Head of caudate nucleus (tissue), 42 donors: ENCODE results near the gene CAMSAP3.

ENCODE experiments used
- DNase-seq, 42 donors: peaks; one replicate each; pipeline versions ENCODE4 v3.0.0 to v3.0.0-alpha.2; 2020 to 2021; ENCODE audit warnings: mixed read lengths in 7 of 42
- intact Hi-C: fragments of 100-400 bp; cut with DNase I; formaldehyde crosslinking; loops from one replicate; pipeline ENCODE4 v1.15.0; 2022

Gene CAMSAP3

DNA sequence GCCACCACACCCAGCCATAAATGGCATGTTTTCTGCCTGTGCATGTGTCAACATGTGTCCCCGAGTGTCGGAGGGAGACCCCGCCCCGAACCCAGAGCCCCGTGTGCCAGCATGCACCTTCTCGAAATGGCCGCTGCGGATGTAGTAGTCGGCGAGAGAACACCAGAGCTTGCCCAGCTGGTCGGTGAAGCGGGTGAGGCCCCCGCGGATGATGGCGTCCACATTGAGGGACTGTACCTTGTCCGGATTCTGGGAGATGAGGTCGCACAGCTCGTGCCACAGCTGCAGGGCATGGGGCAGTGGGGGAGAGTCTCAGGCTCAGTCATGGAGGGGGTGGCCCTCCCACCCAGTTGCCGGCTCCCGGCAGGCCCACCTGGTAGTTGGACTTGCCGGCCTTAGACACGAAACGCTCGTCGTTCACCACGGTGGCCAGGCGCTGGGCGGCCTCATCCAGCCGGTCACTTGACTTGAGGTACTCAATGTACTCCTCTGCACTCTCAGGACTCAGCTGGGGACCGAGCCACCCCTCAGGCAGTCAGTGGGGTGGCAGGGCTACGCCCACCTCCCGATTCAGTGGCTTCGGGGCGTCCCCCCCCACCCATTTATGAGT, 30.2 kb downstream of the CAMSAP3 start:
- intact Hi-C loops, result no loop called here
- DNase-seq, result no peak

DNA sequence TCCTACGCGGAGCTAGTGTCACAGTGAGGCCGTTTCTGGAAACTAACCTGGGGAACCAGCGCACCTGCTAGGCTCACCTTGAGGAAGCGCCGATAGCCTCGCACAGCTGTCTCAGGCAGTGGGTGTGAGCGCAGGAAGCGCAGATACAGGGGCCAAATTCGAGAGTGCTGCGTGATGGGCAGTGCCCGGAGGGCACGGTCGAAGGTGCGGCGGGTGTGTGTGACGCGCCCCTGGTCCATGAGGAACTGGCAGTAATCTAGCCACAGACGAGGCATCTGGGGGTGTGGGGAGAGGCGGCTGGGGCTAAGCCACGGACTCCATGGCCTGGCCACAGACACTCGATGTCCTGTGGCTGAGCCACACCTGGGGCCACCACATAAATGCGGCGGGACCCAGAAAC, 31.5 kb downstream of the CAMSAP3 start:
- intact Hi-C loops, result no loop called here

DNA sequence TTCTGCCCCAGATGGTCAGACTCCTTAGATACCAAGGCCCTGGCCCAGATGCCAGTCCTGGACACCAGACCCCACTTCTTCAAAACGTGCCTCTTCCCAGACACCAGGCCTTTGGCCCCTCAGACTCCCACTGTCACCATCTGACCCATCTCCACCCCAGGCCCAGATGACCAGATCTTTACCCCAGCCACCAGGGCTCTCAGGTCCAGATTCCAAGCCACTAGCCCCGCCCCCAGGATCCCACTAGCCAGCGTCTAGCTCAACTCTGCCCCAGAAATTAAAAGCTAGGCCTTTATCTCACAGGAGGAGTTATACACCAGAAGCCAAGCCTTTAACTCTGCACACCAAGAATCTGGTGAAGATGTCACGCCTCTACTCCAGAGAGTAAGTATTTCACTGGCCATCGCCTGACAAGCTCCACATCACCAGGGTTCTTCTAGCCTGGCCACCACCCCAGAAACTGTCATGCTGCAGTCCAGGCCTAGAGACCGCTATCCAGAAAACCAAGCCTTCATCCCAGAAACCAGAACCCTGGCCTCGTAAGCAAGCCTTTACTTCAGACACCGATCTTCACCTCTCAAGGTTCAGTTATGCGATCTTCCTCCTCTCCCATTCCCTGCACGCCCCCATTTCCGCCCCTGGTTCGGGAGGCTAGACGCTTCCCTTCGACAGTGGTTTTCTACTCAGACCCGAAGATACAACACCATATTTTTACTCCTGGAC, 33.1 kb downstream of the CAMSAP3 start:
- DNase-seq, result no peak
- intact Hi-C loops, result no loop called here

More for the DNA sequence above, 31.5 kb downstream of the CAMSAP3 start:
- no peak for DNase-seq

DNA sequence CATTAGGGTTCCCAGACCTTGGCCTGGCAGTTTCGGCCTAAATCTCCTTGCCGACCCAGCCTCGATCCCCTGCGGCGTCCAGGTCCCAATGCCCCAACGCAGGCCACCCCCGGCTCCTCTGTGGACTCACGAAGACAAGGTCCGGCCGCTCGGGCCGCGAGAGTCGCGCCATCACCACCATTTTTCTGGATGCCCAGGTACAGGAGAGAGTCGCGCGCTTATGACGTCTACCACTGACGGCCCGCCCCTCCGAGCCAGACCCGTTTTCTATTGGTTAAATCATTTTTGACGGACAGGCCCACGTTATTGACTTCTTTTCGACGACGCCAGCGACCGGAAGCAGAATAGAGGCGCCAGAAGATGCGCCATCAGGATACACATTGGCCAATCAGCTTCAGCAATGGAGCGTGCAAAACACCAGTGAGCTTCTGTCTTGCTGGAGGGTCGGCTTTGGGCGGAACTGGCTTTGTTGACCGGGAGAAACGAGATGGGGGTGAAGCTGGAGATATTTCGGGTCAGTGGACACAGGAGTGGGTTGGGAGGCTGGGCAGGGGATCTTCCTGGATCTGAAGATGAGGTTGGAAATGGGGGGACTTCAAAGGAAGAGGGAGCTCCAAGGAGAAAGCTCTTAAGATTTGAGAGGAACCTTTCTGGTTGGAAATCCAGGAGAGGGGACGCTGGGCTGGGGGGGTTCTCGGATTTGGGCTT, 33.8 kb downstream of the CAMSAP3 start, which contains the start of the genes PET100 and XAB2:
Gene PET100, plus strand, starts transcription at position 447 of the 708 bp plus-strand sequence. Its CDS starts 41 bp downstream, at position 488.
Gene XAB2, minus strand, starts transcription at position 199 of the 708 bp plus-strand sequence. Its CDS starts 18 bp downstream, at position 181.
- DNase-seq, result peak; percentile 93 to 99 (median 98)
- intact Hi-C loops, result no loop called here

DNA sequence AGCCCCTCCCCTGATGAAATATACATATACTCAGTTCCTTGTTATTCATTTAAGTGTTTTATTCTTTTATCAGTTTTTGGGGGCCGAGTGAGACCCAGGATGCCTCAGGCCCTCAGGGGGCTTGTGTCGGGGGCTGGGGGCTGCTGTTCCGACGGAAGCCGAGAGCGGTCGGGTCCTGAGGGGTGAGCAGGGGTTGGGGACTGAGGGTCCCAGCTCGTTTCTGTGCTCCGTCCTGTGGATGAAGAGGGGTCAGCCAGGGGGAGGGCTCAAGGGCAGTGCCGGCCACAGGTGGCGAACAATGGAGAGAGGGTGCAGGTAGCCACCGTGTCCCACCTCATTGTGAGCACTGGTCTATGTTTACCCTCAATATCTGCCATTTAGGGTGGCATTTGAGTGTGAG, 35.9 kb downstream of the CAMSAP3 start:
- intact Hi-C loops, result no loop called here

DNA sequence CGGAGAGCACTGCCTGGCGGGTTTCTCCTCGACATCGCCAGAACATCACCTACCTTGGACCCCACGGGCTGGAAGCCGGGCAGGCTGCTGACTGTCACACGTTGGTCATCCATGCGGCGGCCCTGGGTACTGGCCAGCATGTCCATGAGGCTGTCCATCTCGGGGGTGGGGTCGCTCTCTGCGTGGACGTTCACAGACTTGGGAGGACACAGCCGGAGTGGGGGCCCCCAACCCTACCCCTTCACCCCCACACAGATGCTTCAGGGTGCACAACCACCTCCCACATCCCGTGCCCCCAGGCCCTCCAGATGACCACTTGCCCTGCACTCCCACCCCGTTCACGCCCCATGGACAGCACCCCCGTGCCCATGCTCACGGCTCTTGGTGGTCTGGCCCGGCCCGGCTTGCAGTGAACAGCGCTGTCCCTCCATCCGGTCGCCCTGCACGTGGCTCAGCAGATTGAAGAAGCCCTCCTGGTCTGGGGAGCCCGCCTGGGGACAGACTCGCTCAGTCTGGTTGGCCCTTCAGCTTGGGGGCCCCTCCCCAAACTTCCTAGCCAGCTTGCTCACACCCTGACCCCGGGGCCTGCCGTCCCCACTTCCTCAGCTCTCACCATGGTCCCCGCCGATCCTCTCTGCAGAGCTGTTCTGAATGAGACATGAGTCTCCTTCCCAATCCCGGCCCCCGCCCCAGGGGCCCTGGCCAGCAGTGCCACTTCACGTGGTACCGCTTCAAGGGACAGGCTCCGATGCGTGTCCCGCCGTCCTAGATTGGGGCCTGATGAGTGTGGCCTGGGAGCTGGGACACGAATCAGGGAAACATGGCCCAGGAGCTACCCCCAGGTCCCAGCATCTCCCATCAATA, 36.9 kb downstream of the CAMSAP3 start:
- intact Hi-C loops, result no loop called here
- DNase-seq, result no peak

More for the DNA sequence above, 35.9 kb downstream of the CAMSAP3 start:
- DNase-seq, result no peak

DNA sequence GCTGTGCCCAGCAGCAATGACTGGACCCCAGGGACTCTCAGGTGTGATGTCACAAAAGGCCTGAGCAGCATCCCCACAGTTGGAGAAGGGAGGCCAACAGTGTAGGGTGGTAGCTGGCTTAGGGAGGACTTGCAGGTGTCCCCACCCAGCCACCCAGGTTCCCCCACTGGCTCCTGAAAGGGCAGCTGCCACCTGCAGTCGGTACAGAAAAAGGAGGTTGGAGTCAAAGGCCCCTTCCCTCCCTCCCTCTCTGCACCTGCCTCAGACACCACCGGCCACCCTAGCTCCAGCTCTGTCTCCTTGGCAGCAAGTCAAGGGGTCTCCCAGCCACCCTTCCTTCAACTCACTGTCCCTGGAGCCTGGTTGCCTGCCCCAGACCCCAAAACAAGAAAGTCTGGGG, 38.0 kb downstream of the CAMSAP3 start, which contains the start of gene PCP2:
Gene PCP2, minus strand, starts transcription at position 22 of the 400 bp plus-strand sequence. CDS start 262 bp downstream, outside the sequence.
- intact Hi-C loops, result no loop called here

DNA sequence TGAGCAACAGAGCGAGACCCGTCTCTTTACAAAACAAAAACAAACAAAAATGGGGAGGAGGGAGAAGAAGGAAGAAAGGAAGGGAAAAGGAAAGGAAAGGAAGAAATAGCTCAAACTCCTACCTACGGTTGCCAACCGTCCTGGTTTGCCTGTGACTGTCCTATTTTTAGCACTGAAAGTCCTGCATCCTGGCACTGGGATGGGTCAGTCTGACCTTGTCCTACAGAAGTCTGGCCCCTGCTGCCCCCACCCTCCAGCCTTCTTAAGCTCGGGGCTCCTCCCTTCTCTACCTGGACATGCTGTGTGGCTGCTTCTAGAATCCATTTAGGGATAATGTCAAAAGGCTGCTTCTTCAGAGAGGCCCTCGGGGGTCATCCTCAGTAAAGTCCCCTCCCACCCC, 40.0 kb downstream of the CAMSAP3 start:
- intact Hi-C loops, result no loop called here

More for the DNA sequence above, 38.0 kb downstream of the CAMSAP3 start, which contains the start of gene PCP2:
- no peak for DNase-seq

DNA sequence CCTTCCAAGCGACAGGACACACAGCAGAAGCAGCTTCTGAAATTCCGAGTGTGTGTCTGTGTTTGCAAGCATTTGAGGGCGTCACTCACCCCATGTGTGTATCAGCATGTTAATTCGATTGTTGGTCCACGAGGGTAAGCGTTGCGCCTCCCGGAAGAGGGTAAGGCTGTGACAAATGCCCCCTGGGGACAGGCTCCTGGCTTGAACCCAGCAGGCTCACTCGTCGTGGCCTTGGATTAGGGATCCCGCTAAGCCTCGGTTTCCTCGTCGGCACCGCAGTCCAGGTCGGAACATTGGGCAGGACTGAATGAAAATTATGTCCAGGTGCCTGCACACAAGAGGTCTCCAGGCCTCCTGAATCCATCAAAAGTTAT, 40.6 kb downstream of the CAMSAP3 start:
- intact Hi-C loops, result no loop called here
- no peak for DNase-seq

More for the DNA sequence above, 40.0 kb downstream of the CAMSAP3 start:
- no peak for DNase-seq

DNA sequence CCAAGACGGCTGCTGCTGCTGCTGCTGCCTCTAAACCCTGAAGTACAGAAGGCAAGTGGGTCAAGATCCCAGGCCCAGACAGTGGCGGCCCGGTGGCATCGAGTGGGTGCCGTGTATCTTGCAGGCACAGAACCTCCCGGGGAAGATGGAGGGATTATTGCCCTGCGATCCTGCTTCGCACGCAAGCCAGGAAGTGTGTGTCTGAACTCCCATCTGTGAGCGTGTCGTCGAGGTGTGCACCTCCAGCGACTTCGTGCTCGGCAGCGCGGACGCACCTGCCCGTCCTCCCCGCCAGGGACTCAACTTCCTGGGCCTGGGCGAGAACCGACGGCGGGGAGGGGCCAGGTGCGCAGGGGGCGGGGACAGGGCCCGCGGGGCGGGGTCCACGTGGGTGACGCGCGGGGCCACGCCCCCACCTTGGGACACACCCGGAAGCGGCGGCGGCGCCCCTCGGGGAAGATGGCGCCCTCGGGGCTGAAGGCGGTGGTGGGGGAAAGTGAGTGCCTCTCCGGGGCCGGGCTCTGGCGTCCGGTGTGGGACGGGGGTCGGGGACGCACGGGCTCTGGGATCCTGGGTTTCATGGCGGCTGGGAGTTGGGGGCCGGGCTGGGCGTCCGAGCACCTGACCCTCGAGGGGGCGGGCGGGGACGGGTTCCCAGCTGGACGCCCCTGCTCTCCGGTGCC, 41.2 kb downstream of the CAMSAP3 start, which contains the start of gene STXBP2:
Gene STXBP2, plus strand, starts transcription at position 420 of the 683 bp plus-strand sequence. Its CDS starts 40 bp downstream, at position 460.
- intact Hi-C loops, result no loop called here
- peak in 25 of 42 donors; percentile 19 to 67 (median 40) for DNase-seq

DNA sequence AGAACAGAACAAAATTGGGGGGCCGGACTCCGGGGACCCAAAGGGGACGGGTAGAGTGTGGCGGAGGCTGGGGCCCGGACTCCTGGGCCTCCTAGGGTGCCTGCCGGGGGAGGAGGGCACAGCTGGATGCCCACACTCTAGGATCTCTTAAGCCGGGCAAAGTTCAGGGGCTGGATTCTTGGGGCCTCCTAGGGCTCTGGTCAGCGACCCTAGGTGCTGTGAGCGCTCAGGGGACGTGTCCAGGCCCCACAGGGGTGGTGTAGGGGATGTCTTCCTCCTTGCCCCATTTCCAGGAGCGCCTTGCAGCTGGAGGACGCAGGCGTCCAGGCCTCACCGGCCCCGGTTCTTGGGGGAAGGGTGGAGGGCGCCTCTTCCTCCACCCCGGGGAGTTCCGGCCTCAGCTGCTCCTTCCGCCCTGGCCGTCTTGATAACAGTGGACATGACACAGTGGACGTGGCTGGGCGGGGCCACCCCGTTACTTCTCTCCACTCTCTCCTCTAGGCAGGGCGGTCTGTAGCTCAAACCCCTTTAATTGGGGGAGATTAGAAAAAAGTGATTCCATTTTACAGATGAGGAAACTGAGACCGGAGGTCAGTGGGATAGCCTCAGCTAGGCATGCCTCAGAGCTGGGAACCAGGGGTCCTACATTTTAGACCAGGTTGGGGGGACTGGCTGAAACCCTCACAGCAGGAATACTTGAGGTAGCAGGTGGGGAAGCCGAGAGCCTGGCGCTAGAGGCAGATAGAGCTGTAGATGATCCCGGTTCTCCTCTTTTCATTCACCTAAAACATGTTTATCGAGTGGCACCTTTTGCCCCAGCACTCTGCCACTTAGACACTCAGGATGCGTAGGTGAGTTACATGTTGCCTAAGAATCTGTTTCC, 42.0 kb downstream of the CAMSAP3 start:
- peak in 10 of 42 donors; percentile 20 to 57 (median 34) for DNase-seq
- intact Hi-C loops, result no loop called here

DNA sequence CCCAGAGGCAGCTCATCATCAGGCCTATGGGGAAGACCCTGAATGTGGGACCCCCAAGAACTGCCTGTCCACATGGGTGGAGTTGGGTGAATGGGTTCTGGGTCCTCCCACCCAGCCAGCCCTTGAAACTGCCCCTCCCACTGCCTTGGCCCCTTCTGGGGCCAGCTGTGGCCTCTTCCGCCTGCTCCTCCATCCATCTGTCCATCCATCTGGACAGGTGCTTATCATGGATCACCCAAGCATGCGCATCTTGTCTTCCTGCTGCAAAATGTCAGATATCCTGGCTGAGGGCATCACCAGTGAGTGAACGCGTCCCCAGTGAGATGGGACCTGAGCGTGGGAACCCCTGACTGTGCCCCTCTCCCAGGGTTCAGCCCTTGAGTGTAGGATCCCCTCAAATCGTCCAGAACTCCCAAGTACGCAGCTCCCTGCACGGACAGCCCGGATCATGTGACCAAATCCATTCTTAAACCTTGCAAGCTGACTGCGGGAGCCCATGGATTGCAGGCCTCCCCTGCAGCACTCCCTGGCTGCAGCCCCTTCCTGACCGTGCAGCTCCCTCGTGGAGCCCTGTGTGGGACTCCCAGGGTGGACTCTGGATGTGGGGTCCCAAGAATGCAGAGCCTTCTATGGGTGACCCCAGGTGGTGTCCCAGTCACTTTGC, 43.3 kb downstream of the CAMSAP3 start:
- no peak for DNase-seq
- intact Hi-C loops, result no loop called here

DNA sequence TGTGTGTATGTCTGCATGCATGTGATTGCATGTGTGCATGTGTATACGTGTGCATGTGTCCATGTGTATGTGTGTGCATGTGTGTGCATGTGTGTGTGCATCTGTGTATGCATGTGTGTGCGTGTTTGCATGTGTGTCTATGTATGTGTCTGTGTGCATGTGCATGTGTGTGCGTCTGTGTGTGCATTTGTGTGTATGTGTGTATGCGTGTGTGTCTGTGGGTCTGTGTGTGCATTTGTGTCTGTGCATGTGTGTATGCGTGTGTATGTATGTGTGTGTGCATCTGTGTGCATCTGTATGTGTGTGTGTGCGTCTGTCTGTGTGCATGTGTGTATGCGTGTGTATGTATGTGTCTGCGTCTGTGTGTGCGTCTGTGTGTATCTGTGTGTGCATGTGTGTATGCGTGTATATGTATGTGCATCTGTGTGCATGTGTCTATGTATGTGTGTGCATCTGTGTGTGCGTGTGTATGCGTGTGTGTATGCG, 44.2 kb downstream of the CAMSAP3 start:
- intact Hi-C loops, result no loop called here
- DNase-seq, result no peak

DNA sequence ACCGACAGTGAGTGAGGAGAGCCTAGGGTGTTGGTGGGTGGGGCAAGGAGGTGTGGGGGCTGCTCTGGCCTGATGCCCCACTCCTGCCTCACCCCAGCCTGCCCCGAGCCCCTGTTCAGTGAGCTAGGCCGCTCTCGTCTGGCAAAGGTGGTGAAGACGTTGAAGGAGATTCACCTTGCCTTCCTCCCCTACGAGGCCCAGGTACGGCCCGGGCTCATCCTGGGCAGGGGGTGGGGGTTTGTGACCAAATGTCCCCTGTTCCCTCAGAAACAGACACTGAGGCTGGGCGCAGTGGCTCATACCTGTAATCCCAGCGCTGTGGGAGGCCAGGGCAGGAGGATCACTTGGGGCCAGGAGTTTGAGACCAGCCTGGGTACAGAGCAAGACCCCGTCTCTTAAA, 45.1 kb downstream of the CAMSAP3 start:
- DNase-seq, result no peak
- intact Hi-C loops, result no loop called here

DNA sequence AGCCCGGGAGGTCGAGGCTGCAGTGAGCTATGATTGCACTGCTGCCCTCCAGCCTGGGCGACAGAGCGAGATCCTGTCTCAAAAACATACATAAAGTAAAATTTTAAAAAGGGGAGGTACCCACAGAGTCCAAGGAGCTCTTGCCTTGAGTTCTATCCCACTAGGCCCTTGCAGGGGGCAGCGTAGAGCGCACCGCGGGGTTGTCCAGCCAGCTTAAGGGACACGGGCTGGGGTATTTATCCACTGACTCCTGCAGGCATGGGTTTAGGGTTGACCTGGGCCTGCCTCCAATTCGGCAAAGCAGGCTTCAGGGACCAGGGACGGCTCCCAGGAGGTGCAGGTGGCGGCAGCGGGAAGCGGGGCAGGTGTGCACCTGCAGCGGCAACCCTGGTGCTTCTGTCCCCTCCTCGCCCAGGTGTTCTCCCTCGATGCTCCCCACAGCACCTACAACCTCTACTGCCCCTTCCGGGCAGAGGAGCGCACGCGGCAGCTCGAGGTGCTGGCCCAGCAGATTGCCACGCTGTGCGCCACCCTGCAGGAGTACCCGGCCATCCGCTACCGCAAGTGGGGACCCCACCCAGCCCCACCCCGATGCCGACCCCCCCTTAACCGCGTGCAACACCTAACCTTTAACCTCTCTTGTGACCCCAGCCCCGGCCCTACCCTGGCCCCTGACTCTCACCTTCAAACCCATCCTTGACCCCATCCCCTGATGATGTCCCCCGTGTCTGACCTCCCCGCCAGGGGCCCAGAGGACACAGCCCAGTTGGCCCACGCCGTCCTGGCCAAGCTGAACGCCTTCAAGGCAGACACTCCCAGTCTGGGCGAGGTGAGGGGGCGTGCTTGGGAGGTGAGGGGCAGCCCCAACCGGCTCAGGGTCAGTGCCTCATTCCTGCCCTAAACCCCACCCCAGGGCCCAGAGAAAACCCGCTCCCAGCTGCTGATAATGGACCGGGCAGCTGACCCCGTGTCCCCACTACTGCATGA, 45.9 kb downstream of the CAMSAP3 start:
- no peak for DNase-seq
- intact Hi-C loops, result no loop called here
